ENCODE results near the gene AGBL3. TPM values are rescaled to one million over a fixed set of nuclear protein-coding genes. Genes with fewer than 3 reads are reported as not detected.

AGBL3 gene
- total RNA-seq, 1 donor from 2014 or later: 3.5 TPM

GRCh38 chr7:135160098-135160857, 174.0 kb downstream of the AGBL3 start:
- no peak for TF ChIP-seq CTCF (conservative IDR thresholded peaks at IDR 0.05)
- Mint-ChIP-seq H3K27ac (ENCODE audit: unreplicated experiment) (peak overlapping the region; percentile 22), H3K4me1 (peaks cover 22% of the 10 kb centered on the region), H3K27me3 (ENCODE audit: low read depth) (no peaks in the 10 kb centered on the region), H3K36me3 (ENCODE audit: low read depth) (peaks cover 70% of the 10 kb centered on the region), H3K9me3 (peaks cover 29% of the 10 kb centered on the region), H3K4me3 (peak overlapping the region; percentile 67)
- DNase-seq (ENCODE audit: low read depth, low spot score): no peak

- Mint-ChIP-seq H3K27me3 (ENCODE audit: low read depth) (no peaks in the 10 kb centered on the region), H3K4me1 (peaks cover 22% of the 10 kb centered on the region), H3K9me3 (peaks cover 25% of the 10 kb centered on the region), H3K27ac (ENCODE audit: unreplicated experiment) (peak overlapping the region; percentile 29), H3K36me3 (ENCODE audit: low read depth) (peaks cover 73% of the 10 kb centered on the region), H3K4me3 (peak overlapping the region; percentile 67)
- DNase-seq (ENCODE audit: low read depth, low spot score): no peak
- no peak for TF ChIP-seq CTCF (conservative IDR thresholded peaks at IDR 0.05)
These were observed 174.7 kb downstream of the AGBL3 start for GRCh38 chr7:135160858-135161653.

- no peak for TF ChIP-seq CTCF (conservative IDR thresholded peaks at IDR 0.05)
- H3K36me3 Mint-ChIP-seq (ENCODE audit: low read depth): peaks cover 69% of the 10 kb centered on the region
- H3K4me3 Mint-ChIP-seq: no peak overlapping the region
- DNase-seq (ENCODE audit: low read depth, low spot score): no peak
- H3K9me3 Mint-ChIP-seq: peaks cover 19% of the 10 kb centered on the region
- peaks cover 22% of the 10 kb centered on the region for H3K4me1 Mint-ChIP-seq
- peak overlapping the region; percentile 29 for H3K27ac Mint-ChIP-seq (ENCODE audit: unreplicated experiment)
- H3K27me3 Mint-ChIP-seq (ENCODE audit: low read depth): no peaks in the 10 kb centered on the region
These were observed 175.4 kb downstream of the AGBL3 start for GRCh38 chr7:135161669-135162068.

GRCh38 chr7:135162382-135163001, 176.2 kb downstream of the AGBL3 start:
- Mint-ChIP-seq H3K27me3 (ENCODE audit: low read depth) (no peaks in the 10 kb centered on the region), H3K4me1 (peaks cover 25% of the 10 kb centered on the region), H3K9me3 (peaks cover 13% of the 10 kb centered on the region), H3K4me3 (no peak overlapping the region), H3K36me3 (ENCODE audit: low read depth) (peaks cover 65% of the 10 kb centered on the region), H3K27ac (ENCODE audit: unreplicated experiment) (no peak overlapping the region)
- TF ChIP-seq CTCF (conservative IDR thresholded peaks at IDR 0.05): no peak
- DNase-seq (ENCODE audit: low read depth, low spot score): no peak

GRCh38 chr7:135164357-135165061, 178.2 kb downstream of the AGBL3 start:
- no peak for TF ChIP-seq CTCF (conservative IDR thresholded peaks at IDR 0.05)
- no peaks in the 10 kb centered on the region for H3K27me3 Mint-ChIP-seq (ENCODE audit: low read depth)
- peak overlapping the region; percentile 47 for H3K4me3 Mint-ChIP-seq
- peaks cover 62% of the 10 kb centered on the region for H3K36me3 Mint-ChIP-seq (ENCODE audit: low read depth)
- H3K27ac Mint-ChIP-seq (ENCODE audit: unreplicated experiment): no peak overlapping the region
- peaks cover 13% of the 10 kb centered on the region for H3K9me3 Mint-ChIP-seq
- H3K4me1 Mint-ChIP-seq: peaks cover 43% of the 10 kb centered on the region
- no peak for DNase-seq (ENCODE audit: low read depth, low spot score)

Measured in neural crest cell (in vitro differentiated cells).